GM12873 (cell line): Measurements from ENCODE around the gene ARHGAP30.

ENCODE experiments used
- CTCF ChIP-seq: IDR thresholded peaks from 2 replicates; pipeline ENCODE4 v1.5.1; 2012; ENCODE audit warnings: low read depth, mild to moderate bottlenecking, moderate library complexity, low read length, control low read depth; ENCODE audit not compliant: insufficient read depth; ENCODE audit errors: missing control alignments

The ARHGAP30 gene

GRCh38 chr1:161088587-161089110, 19.0 kb upstream of the ARHGAP30 start:
- TF ChIP-seq CTCF = no peak

GRCh38 chr1:161086457-161086856, 16.8 kb upstream of the ARHGAP30 start:
- no peak for TF ChIP-seq CTCF

GRCh38 chr1:161085165-161085564, 15.5 kb upstream of the ARHGAP30 start:
- no peak for TF ChIP-seq CTCF

GRCh38 chr1:161084597-161084988, 14.9 kb upstream of the ARHGAP30 start:
- TF ChIP-seq CTCF = no peak

GRCh38 chr1:161083748-161084596, 14.3 kb upstream of the ARHGAP30 start:
- TF ChIP-seq CTCF = no peak

GRCh38 chr1:161082996-161083747, 13.5 kb upstream of the ARHGAP30 start:
- TF ChIP-seq CTCF = no peak

- no peak for TF ChIP-seq CTCF
Measured at GRCh38 chr1:161082483-161082882, 12.8 kb upstream of the ARHGAP30 start.
